Esophagus muscularis mucosa (tissue), 4 donors: Measurements from ENCODE around the gene WBP1L.

Experiments
- EP300 ChIP-seq: sonication (generic); formaldehyde crosslinking; IDR thresholded peaks from one replicate; pipeline ENCODE4 v1.6.1; 2017; ENCODE audit warnings: antibody characterized with exemption
- POLR2A ChIP-seq: fragments of 450-650 bp; IDR thresholded peaks from one replicate; pipeline ENCODE4 v1.6.1; 2017; ENCODE audit warnings: antibody characterized with exemption, moderate library complexity, mild to moderate bottlenecking, low read depth
- POLR2AphosphoS5 ChIP-seq, 2 donors: sonication (generic); formaldehyde crosslinking; IDR thresholded peaks; one replicate each; pipeline ENCODE4 v1.6.1; 2017; ENCODE audit warnings: antibody characterized with exemption in 2 of 2
- TF ChIP-seq, protein P1 (sequence below), 3 experiments: fragments of 200-600 bp in 2 of 3; fragments of 450-650 bp in 1 of 3; sonication (generic) in 2 of 3; IDR thresholded peaks; one replicate each; pipeline ENCODE4 v1.5.1; 2017 to 2019; ENCODE audit warnings: antibody characterized with exemption in 3 of 3, mild to moderate bottlenecking in 2 of 3, moderate library complexity in 1 of 3

GRCh38 chr10:102741726-102742237, 2.0 kb upstream of the WBP1L start:
- no peak for TF ChIP-seq POLR2A
- no peak for TF ChIP-seq POLR2AphosphoS5 (IDR thresholded peaks at IDR 0.05)
- no peak for TF ChIP-seq EP300
- TF ChIP-seq, protein P1, sequence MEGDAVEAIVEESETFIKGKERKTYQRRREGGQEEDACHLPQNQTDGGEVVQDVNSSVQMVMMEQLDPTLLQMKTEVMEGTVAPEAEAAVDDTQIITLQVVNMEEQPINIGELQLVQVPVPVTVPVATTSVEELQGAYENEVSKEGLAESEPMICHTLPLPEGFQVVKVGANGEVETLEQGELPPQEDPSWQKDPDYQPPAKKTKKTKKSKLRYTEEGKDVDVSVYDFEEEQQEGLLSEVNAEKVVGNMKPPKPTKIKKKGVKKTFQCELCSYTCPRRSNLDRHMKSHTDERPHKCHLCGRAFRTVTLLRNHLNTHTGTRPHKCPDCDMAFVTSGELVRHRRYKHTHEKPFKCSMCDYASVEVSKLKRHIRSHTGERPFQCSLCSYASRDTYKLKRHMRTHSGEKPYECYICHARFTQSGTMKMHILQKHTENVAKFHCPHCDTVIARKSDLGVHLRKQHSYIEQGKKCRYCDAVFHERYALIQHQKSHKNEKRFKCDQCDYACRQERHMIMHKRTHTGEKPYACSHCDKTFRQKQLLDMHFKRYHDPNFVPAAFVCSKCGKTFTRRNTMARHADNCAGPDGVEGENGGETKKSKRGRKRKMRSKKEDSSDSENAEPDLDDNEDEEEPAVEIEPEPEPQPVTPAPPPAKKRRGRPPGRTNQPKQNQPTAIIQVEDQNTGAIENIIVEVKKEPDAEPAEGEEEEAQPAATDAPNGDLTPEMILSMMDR (IDR thresholded peaks at IDR 0.05): no peak
